HG02759 (cell line): ENCODE data around the gene PHACTR1.
"Not testable (repeated sequence)": the region's sequence is repeated elsewhere in the genome, so short reads cannot be mapped to it uniquely, and the experiment has no call there.

Experiments
- ATAC-seq: cut with Tn5 transposase; IDR thresholded peaks from one replicate; pipeline ENCODE4 v1.9.1; 2021; ENCODE audit warnings: mild to moderate bottlenecking, moderate library complexity; ENCODE audit not compliant: unreplicated experiment

Gene PHACTR1

DNA sequence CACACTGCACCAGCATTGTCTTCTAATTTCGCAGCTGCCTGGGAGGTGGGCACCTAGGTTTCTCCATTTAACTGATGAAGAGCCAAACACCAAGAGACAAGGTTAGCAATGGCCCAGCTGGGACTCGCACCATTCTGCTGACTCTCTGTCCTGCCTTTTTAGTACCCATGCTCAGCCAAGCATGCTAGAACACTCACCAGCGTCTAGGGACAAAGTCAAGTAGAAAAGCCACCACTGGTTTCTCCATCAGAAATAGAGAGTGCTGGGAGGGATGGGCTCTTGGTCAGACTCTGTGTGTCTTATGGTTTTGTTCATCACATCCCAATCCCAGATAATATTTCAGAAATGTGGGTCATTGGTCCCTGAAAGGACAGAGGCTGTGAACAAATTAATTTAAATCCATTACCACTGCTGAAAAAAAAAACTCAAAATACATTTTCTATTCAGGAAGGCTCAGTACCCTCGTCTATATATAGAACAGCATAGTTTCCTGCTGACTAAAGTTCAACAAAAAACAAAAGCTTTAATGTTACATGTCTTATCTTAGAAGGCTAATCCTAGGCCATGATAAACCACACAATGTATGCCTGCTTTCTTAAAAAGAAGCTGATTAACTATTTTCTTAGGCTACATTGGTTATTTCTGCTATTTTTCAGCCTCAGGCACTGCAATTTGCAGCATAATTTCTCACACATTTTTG lies 500.8 kb downstream of the PHACTR1 start:
- ATAC-seq = no peak

DNA sequence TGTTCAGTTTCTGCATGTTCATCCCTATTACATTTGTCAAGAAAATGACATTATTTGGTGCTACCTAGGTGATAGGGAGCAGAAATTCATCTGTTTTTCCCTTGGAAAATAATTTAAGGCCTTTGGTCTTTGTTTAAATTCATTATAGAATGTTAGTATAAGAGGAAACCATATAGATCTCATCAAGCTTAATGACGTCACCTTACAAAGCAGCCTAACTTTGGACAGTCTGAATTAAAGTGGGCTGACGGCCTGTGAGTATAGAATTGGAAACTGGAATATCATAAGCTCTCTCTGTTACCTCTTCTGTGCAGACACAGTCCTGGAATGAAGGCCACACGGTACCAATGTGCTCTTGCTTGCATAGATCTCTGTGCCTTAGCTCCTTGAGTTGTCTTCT lies 503.7 kb downstream of the PHACTR1 start:
- ATAC-seq = no peak

DNA sequence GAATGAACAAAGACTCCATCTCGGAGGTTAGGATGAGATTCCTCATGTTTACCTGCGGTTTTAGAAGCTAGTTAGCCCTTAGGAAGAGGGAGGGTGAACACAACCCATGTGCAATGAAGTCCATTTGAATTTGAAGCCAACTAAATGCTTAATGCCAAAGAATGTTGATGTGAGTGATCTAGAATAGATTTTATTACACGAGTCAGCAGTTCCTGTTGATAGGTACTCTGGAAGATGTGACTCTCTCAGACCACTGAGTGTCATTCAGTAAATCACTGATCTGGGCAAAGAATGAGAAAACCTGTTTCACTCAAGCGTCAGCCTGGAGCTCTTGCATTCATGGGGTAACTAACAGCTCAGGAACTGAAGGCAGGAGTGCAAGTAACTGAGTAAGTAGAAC lies 505.5 kb downstream of the PHACTR1 start:
- no peak for ATAC-seq

GRCh38 chr6:13226071-13226470 lies 509.5 kb downstream of the PHACTR1 start:
- ATAC-seq = no peak

DNA sequence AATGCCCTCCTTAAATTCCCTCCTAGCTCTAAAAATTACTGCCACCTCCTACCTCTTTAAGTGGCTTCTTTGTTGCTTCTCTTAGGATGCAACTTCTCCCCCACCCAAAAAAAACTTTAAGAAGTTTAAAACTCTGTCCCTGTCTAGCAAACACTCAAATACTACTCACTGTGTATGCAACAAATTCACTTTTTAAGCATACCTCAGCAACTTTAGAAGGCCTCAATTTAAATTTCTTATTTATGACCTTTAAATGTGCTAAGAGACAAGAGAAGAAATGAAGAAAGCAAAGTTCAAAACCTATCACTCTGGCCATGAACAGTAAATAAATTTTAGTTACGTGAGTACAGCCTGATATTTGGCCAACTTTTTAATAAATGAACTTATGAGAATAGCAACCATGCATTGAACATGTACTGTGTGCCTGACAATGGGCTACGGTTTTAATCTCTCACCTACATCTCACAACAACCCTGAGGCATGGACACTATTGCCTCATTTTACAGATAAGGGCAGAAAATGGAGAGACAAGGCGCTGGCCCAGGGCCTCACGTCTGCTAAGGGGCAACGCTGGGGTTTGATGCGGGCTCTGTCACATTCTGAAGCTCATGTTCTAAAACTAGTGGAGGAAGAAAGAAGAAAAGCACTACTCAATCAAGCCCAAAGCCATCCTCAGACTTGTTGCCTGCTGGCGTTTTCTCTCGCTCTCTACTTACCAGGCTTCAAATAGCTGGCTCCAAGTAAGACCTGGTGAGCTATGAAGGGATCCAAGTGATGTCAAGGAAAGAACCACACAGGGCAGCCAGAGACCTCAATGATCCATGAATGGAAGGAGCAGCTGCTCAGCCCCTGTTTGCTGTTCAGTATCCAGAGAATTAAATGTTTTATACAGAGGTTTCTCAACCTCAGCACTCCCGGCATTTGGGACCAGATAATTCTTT lies 512.0 kb downstream of the PHACTR1 start:
- ATAC-seq = no peak

GRCh38 chr6:13229205-13230085 lies 512.9 kb downstream of the PHACTR1 start:
- peak; percentile 85 for ATAC-seq

GRCh38 chr6:13233106-13233505 lies 516.5 kb downstream of the PHACTR1 start:
- no peak for ATAC-seq

GRCh38 chr6:13234130-13234529 lies 517.6 kb downstream of the PHACTR1 start:
- ATAC-seq = no peak

DNA sequence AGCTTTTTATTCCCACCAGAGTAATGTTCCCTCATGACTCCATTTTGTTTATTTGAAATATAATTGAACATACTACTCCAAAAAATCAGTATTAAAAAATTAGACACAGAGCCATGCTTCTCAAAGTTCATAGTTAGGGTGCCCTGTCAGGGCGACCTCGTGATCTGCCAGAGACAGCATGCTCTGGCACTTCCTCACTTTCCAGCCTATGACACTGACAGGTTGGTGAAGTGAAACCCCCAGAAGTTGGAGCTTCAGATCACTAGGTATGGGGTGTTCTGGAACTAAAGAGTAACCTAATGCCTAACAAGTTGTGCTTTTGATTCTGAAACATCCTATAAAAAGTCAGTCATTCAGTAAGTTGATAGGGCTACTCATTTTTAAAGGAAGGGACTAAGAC lies 518.8 kb downstream of the PHACTR1 start:
- ATAC-seq = no peak

DNA sequence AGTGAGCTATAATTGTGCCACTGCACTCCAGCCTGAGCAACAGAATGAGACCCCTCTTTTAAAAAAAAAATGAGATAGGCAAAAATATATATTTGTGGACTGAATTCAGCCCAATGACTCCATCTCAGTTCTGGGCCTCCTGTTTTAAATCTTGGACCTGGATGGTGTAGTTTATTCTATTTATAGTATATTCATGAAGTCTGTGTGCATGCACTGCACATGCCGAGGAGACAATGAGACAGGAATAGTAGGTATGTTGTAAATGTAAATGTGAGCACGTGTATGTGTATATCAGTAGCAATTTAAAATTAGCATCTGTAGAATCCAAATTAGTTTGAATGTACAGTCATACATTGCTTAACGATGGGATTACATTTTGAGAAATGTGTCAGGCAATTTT lies 520.8 kb downstream of the PHACTR1 start:
- ATAC-seq = no peak

- ATAC-seq = no peak
Observed at GRCh38 chr6:13238017-13238416, 521.5 kb downstream of the PHACTR1 start.

GRCh38 chr6:13238640-13239216 lies 522.2 kb downstream of the PHACTR1 start:
- ATAC-seq = no peak

DNA sequence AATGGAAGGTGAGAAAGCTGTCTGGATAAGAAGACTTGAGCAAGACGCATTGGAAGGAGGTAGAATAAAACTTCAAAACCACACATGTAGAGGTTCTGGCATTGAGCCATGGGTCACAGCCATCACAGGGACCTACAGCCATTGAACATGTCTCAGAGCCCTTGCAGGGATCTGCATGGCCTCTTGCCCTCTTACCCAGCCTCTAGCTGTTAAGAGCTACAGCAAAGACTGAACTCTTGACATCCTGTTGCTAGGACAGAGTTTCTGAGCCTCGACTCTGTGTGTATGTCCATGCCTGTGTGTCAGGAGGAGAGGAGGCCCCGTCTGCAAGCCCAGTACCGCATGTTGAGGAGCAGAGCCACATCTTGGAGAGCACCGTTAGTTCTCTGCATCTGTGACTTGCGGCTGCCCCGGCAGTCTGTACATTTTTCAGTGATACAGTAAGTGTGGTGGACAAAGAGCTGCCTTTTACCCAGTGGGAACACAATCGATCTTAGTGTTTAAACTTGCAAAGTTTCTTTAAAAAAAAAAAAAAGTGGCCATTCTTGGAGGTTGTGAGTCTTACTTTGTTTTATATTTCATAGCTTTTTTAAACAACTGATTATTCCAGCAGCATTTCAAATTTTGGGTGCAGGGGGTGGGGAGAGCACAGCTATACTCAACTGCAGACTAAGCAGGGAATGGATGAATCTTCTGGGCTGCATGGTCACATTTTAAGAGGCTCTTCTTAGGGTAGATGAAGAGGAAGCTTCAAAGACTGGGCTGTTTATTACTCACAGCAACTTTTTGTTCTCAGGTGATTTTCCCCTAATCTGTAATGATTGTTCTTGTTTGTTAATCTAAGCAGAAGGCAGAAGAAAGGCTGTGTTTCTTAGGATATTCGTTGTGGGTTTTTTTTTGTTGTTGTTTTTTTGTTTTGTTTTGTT lies 523.2 kb downstream of the PHACTR1 start:
- no peak for ATAC-seq

- no peak for ATAC-seq
Observed at GRCh38 chr6:13241364-13241763, 524.8 kb downstream of the PHACTR1 start.

DNA sequence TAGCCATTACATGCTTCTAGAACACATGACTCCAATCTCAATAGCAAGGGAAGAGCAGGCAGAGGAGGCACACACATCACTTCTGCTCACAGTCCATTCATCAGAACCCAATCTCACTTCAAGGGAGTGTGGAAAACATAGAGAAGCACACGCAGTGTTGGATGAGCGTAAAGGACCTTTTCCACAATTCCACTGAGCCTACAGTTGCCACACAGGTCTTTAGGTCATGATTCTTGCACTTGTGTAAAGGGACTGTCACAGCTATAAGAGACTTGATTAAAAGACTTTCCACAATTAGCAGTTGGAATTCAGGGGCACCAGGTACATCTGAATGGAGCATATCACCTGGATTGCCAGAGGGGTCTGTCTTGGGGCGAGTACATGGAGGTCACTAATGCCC lies 525.6 kb downstream of the PHACTR1 start:
- no peak for ATAC-seq

- ATAC-seq = no peak
Observed at GRCh38 chr6:13242590-13242989, 526.0 kb downstream of the PHACTR1 start.

DNA sequence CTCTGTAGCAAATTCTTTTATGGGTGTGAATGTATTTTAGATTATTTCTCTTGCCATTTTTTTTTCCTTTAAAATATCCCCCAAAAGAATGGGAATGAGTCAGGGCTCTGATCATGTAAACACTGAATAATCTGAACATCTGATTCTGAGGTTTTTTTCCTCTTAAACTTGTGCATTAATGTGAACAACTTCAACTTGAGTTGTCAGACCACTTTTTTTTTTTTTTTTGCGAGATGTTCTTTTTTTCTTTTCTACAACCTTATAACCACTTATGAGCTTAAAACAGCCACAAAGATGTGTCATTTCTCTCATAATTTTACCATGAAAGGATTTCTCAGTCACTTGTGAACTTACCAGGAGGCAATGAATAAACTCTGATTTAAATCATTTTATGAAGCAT lies 526.5 kb downstream of the PHACTR1 start:
- no peak for ATAC-seq

GRCh38 chr6:13243745-13244144 lies 527.2 kb downstream of the PHACTR1 start:
- ATAC-seq = not testable (repeated sequence)

- ATAC-seq = no peak
Observed at GRCh38 chr6:13247627-13248026, 531.1 kb downstream of the PHACTR1 start.

DNA sequence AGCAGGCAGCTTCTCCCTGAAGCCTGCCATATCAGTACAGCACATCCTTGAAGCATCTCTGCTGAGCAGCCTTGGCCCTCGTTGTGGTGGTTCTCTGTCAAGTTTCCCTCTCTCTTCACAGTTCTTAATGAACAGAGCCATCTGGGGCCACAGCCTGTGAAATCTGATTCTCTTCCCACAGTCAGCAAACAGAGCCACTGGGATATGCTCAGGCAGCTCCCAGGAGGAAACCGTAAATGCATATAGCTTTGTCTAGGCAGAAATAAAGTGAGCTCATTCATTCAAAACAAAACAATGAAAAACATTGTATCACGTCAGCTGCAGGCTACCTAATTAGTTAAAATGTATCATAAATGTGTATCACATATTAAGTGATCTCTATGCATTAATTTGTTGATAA lies 531.5 kb downstream of the PHACTR1 start:
- ATAC-seq = no peak
